ENCODE data around the gene MAP3K4.

- no peak for TF ChIP-seq BHLHE40 (IDR thresholded peaks at IDR 0.05; ENCODE audit: borderline replicate concordance)
- no peak for TF ChIP-seq ELF4 (IDR thresholded peaks at IDR 0.05)
These were observed 116.5 kb downstream of the MAP3K4 start for GRCh38 chr6:161107779-161108730.
